Right lobe of liver (tissue), 4 donors: ENCODE measurements around the gene SAP130.

ENCODE experiments used
- POLR2A ChIP-seq: fragments of 450-650 bp; IDR thresholded peaks from one replicate; pipeline ENCODE4 v1.6.1; 2017; ENCODE audit warnings: antibody characterized with exemption, mild to moderate bottlenecking
- TF ChIP-seq, protein P1 (sequence below), 4 donors: fragments of 200-600 bp in 3 of 4; fragments of 450-650 bp in 1 of 4; IDR thresholded peaks; one replicate each; pipeline versions ENCODE4 v1.5.1 to v1.8.0; 2016 to 2022; ENCODE audit warnings: antibody characterized with exemption in 4 of 4, mild to moderate bottlenecking in 2 of 4
- donor health status: DM: no; HTN: no; CAD: no.
- donor health status: DM: no; HTN: no; CAD: no.
- donor health status: DM: no; HTN: yes; CAD: no.

DNA sequence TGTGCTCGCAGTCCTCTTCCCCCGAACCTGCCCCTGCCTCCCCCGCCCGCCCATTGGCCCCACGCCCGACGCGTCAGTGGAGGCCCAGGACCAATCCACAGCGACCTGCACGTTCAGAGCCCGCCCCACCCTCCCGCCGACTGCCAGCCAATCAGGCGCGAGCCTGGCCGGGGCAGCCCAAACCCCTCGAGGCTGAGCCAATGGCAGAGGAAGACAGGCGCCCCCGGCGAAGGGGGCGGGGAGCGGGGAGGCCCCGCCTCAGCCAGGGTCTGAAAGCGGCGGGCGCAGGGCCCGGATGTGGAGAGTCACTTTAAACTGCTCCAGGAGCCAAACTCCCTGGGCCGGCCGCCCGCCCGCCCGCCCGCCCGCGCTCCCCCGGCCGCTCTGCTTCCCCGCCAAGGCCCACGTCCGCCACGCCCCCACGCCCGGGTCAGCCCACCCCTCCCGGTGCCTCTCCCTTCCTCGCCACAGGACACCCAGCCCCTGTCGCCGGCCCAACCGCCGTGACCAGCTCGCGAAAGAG is 520 bp downstream of the SAP130 start:
- TF ChIP-seq, protein P1, sequence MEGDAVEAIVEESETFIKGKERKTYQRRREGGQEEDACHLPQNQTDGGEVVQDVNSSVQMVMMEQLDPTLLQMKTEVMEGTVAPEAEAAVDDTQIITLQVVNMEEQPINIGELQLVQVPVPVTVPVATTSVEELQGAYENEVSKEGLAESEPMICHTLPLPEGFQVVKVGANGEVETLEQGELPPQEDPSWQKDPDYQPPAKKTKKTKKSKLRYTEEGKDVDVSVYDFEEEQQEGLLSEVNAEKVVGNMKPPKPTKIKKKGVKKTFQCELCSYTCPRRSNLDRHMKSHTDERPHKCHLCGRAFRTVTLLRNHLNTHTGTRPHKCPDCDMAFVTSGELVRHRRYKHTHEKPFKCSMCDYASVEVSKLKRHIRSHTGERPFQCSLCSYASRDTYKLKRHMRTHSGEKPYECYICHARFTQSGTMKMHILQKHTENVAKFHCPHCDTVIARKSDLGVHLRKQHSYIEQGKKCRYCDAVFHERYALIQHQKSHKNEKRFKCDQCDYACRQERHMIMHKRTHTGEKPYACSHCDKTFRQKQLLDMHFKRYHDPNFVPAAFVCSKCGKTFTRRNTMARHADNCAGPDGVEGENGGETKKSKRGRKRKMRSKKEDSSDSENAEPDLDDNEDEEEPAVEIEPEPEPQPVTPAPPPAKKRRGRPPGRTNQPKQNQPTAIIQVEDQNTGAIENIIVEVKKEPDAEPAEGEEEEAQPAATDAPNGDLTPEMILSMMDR (IDR thresholded peaks at IDR 0.05) = no peak
- TF ChIP-seq POLR2A = no peak
